Endothelial cell of umbilical vein (primary cell): ENCODE data around the gene H2BK1. TPM values are rescaled to one million over a fixed set of nuclear protein-coding genes. Genes with fewer than 3 reads are reported as not detected.

Experiments used
- BruUV-seq: library from RNA; stranded (reverse); fragments of 400-500 nt; replicated peaks from 2 replicates; lab custom pipeline; 2021; lab: Mats Ljungman, UMichigan
- CTCF ChIA-PET: fragments of 300-600, 350-600 bp; sonication (Branson Sonifier 250); formaldehyde crosslinking; loops from one replicate; lab custom pipeline; 2021; ENCODE audit warnings: antibody characterized with exemption, inconsistent platforms; lab: Charles Lee
- POLR2A ChIA-PET: fragments of 300-600, 350-600 bp; sonication (Branson Sonifier 250); formaldehyde crosslinking; loops from one replicate; lab custom pipeline; 2021; ENCODE audit warnings: antibody characterized with exemption, inconsistent platforms; lab: Charles Lee
- DNase-seq: peaks from one replicate; pipeline ENCODE4 v3.0.0-alpha.2; 2011; ENCODE audit warnings: low read depth, low spot score
- FAIRE-seq: peaks from 2 replicates; lab custom pipeline; 2011; peaks lifted over from hg19 to GRCh38; lab: Jason Lieb, UNC
- H2AFZ ChIP-seq: 2 replicates; pipeline ENCODE4 v1.6.0; 2012; ENCODE audit warnings: low read depth, low read length, control low read depth, inconsistent platforms
- H3K27ac ChIP-seq: 2 replicates; pipeline ENCODE4 v1.5.1; 2011; ENCODE audit warnings: low read depth, mild to moderate bottlenecking, control low read depth, low read length, moderate library complexity; ENCODE audit not compliant: insufficient read depth
- H3K27me3 ChIP-seq, 2 experiments: 2 replicates each; pipeline versions ENCODE4 v1.6.0 to v1.6.1; 2011; ENCODE audit warnings: low read length in 2 of 2, mixed read lengths in 1 of 2; ENCODE audit not compliant: control insufficient read depth in 2 of 2, insufficient read depth in 2 of 2
- H3K36me3 ChIP-seq, 2 experiments: 2 replicates in 1 of 2; 3 replicates in 1 of 2; pipeline ENCODE4 v1.5.1; 2011; ENCODE audit warnings: low read length in 2 of 2, mild to moderate bottlenecking in 1 of 2, moderate library complexity in 1 of 2; ENCODE audit not compliant: control insufficient read depth in 2 of 2, insufficient read depth in 2 of 2; ENCODE audit errors: extremely low read depth in 1 of 2
- H3K4me1 ChIP-seq: 3 replicates; pipeline ENCODE4 v1.5.1; 2011; ENCODE audit warnings: mild to moderate bottlenecking, low read length; ENCODE audit not compliant: control insufficient read depth, insufficient read depth; ENCODE audit errors: extremely low read depth
- H3K4me2 ChIP-seq: 2 replicates; pipeline ENCODE4 v1.6.1; 2011; ENCODE audit warnings: low read length, control low read depth, mixed read lengths; ENCODE audit not compliant: insufficient read depth
- H3K4me3 ChIP-seq, 3 experiments: fragments of 200-600 bp in 1 of 3; sonication (generic), shearing (Covaris generic) in 1 of 3; replicated peaks in 1 of 3; 2 replicates each; pipeline ENCODE4 v1.5.1; 2011 to 2016; ENCODE audit warnings: control low read depth in 3 of 3, low read length in 3 of 3, mild to moderate bottlenecking in 2 of 3, inconsistent platforms in 1 of 3, low read depth in 1 of 3, moderate library complexity in 1 of 3; ENCODE audit not compliant: insufficient read depth in 1 of 3
- H3K79me2 ChIP-seq: 2 replicates; pipeline ENCODE4 v1.6.0; 2012; ENCODE audit warnings: low read length, inconsistent platforms; ENCODE audit not compliant: control insufficient read depth, insufficient read depth
- H3K9ac ChIP-seq: replicated peaks from 2 replicates; pipeline ENCODE3; 2011; ENCODE audit warnings: low read length, control low read depth; ENCODE audit not compliant: insufficient read depth; ENCODE audit errors: extremely low read depth
- H3K9me1 ChIP-seq: replicated peaks from 3 replicates; pipeline ENCODE4 v1.6.0; 2011; ENCODE audit warnings: mild to moderate bottlenecking, low read length; ENCODE audit not compliant: control insufficient read depth, insufficient read depth; ENCODE audit errors: extremely low read depth
- H3K9me3 ChIP-seq: replicated peaks from 2 replicates; pipeline ENCODE4 v1.5.1; 2012; ENCODE audit warnings: low read length, inconsistent platforms; ENCODE audit not compliant: control insufficient read depth, insufficient read depth
- H4K20me1 ChIP-seq: replicated peaks from 2 replicates; pipeline ENCODE3; 2011; ENCODE audit warnings: mild to moderate bottlenecking, low read length; ENCODE audit not compliant: control insufficient read depth, insufficient read depth; ENCODE audit errors: extremely low read depth
- CTCF ChIP-seq, 2 donors: IDR thresholded peaks; 1 replicate in 1 of 2; 2 replicates in 1 of 2; pipeline ENCODE4 v1.5.1; 2011; ENCODE audit warnings: low read length in 2 of 2, mild to moderate bottlenecking in 2 of 2, moderate library complexity in 2 of 2, control low read depth in 1 of 2, inconsistent platforms in 1 of 2, low read depth in 1 of 2; ENCODE audit not compliant: insufficient read depth in 1 of 2; ENCODE audit errors: extremely low read depth in 1 of 2
- EZH2 ChIP-seq: IDR thresholded peaks from 2 replicates; pipeline ENCODE4 v1.6.1; 2012; ENCODE audit warnings: borderline replicate concordance, low read depth, mild to moderate bottlenecking, moderate library complexity, low read length, inconsistent platforms; ENCODE audit not compliant: severe bottlenecking
- FOS ChIP-seq: IDR thresholded peaks from 2 replicates; pipeline ENCODE4 v1.6.1; 2011; ENCODE audit warnings: mild to moderate bottlenecking, low read length, moderate library complexity, borderline replicate concordance; ENCODE audit not compliant: insufficient read depth
- GATA2 ChIP-seq: IDR thresholded peaks from 2 replicates; pipeline ENCODE4 v1.7.0; 2011; ENCODE audit warnings: low read depth, mild to moderate bottlenecking, moderate library complexity, mixed read lengths, low read length; ENCODE audit not compliant: insufficient read length, insufficient read depth
- JUN ChIP-seq: IDR thresholded peaks from 2 replicates; pipeline ENCODE4 v1.6.1; 2011; ENCODE audit warnings: borderline replicate concordance, low read depth; ENCODE audit not compliant: insufficient read length, insufficient read depth
- MAX ChIP-seq: IDR thresholded peaks from 2 replicates; pipeline ENCODE4 v1.6.1; 2011; ENCODE audit not compliant: insufficient read depth, insufficient read length
- MYC ChIP-seq: IDR thresholded peaks from one replicate; pipeline ENCODE4 v1.6.1; 2011; ENCODE audit warnings: mild to moderate bottlenecking, low read depth, low read length
- POLR2A ChIP-seq: IDR thresholded peaks from 2 replicates; pipeline ENCODE4 v1.6.1; 2012; ENCODE audit warnings: low read depth, mild to moderate bottlenecking, control low read depth, low read length
- POLR2AphosphoS5 ChIP-seq: IDR thresholded peaks from 2 replicates; pipeline ENCODE4 v1.6.1; 2012; ENCODE audit warnings: low read depth, mild to moderate bottlenecking, control low read depth, low read length, moderate library complexity; ENCODE audit not compliant: insufficient read depth
- dilution Hi-C: fragments of 300-500 bp; cut with MboI; formaldehyde crosslinking; loops from one replicate; pipeline ENCODE4 v1.15.0; 2019; ENCODE audit warnings: low sequenced_read_pairs; ENCODE audit not compliant: extremely low pct_ligation_motif_present
- intact Hi-C: fragments of 100-400 bp; cut with micrococcal nuclease; formaldehyde crosslinking; loops from one replicate; pipeline ENCODE4 v1.10.0; 2022
- polyA plus RNA-seq, 4 experiments: library from polyadenylated mRNA; depleted of rRNA in 3 of 4; stranded (reverse) in 3 of 4; unstranded in 1 of 4; fragments of >200 nt; gene quantifications; 2 replicates each; pipeline versions ENCODE4 v1.2.1 to v1.2.3, GENCODE V29; 2011 to 2012; ENCODE audit warnings: missing spikeins in 1 of 4
- total RNA-seq: library from RNA; stranded (reverse); gene quantifications from 2 replicates; pipeline ENCODE4 v1.2.3, GENCODE V29; 2021

H2BK1 gene
- total and polyA plus RNA-seq, 2 donors (not counting 3 experiments of a cell fraction or from before 2014, with no cell fraction given) = not detected

- no peaks in the 10 kb centered on the region for H3K9me1 ChIP-seq
- peak overlapping the region; percentile 32 for H2AFZ ChIP-seq
- H4K20me1 ChIP-seq = no peaks in the 10 kb centered on the region
- peak; percentile 19 for DNase-seq
- intact Hi-C loops = no loop called here
- FAIRE-seq = no peak
- peak overlapping the region in 1 of 3 experiments; percentile 44 for H3K4me3 ChIP-seq
- no peaks in the 10 kb centered on the region for H3K79me2 ChIP-seq
- ChIA-PET CTCF (interaction anchor here (0.6 to 2.6 kb wide), 3 partner anchors 8 to 53 kb away, joined by 3 to 14 read pairs (median 3); no protein-coding TSS in a partner anchor), POLR2A (no interaction called here)
- H3K27ac ChIP-seq = no peak overlapping the region
- dilution Hi-C loops = no loop called here
- no peak overlapping the region for H3K4me2 ChIP-seq
- peaks cover 10% of the 10 kb centered on the region for H3K4me1 ChIP-seq
- no peaks in the 10 kb centered on the region for H3K27me3 ChIP-seq
- no peaks in the 10 kb centered on the region for H3K9me3 ChIP-seq
- H3K9ac ChIP-seq = no peak overlapping the region
- no TSS peak for BruUV-seq
- TF ChIP-seq FOS (no peak), POLR2A (no peak), JUN (no peak), CTCF (IDR thresholded peaks at IDR 0.05; ENCODE audit: extremely low read depth in 1 of 2, insufficient read depth in 1 of 2, low read depth in 1 of 2, low read length in 2 of 2) (no peak), EZH2 (no peak), MYC (no peak), GATA2 (no peak), POLR2AphosphoS5 (no peak), MAX (no peak)
- H3K36me3 ChIP-seq = no peaks in the 10 kb centered on the region
These were observed 41.0 kb upstream of the H2BK1 start for GRCh38 chr7:151251328-151251688.
